Type B pancreatic cell (in vitro differentiated cells): ENCODE measurements around the gene TM4SF4. TPM values are rescaled to one million over a fixed set of nuclear protein-coding genes. Genes with fewer than 3 reads are reported as not detected.

ENCODE experiments used
- DNase-seq: peaks from one replicate; pipeline ENCODE4 v3.0.0; 2021; ENCODE audit warnings: mixed read lengths; ENCODE audit not compliant: unreplicated experiment; ENCODE audit errors: extremely low spot score
- H3K27ac Mint-ChIP-seq: 2 replicates; pipeline ENCODE4 v1.8.0; 2021; ENCODE audit warnings: mild to moderate bottlenecking, mixed read lengths
- H3K27me3 Mint-ChIP-seq: 2 replicates; pipeline ENCODE4 v1.8.0; 2021; ENCODE audit warnings: mixed read lengths
- H3K36me3 Mint-ChIP-seq: 2 replicates; pipeline ENCODE4 v1.8.0; 2021; ENCODE audit warnings: mixed read lengths
- H3K4me1 Mint-ChIP-seq: one replicate; pipeline ENCODE4 v1.8.0; 2021; ENCODE audit warnings: mixed read lengths; ENCODE audit not compliant: unreplicated experiment
- H3K4me3 Mint-ChIP-seq: 2 replicates; pipeline ENCODE4 v1.8.0; 2021; ENCODE audit warnings: mild to moderate bottlenecking, mixed read lengths
- H3K9me3 Mint-ChIP-seq: 2 replicates; pipeline ENCODE4 v1.8.0; 2021; ENCODE audit warnings: mixed read lengths
- total RNA-seq: library from RNA; stranded (reverse); gene quantifications from 2 replicates; pipeline ENCODE4 v1.2.1, GENCODE V29; 2021; ENCODE audit warnings: low replicate concordance
- TF ChIP-seq, protein P1 (sequence below): fragments of 200-600 bp; sonication (generic); conservative IDR thresholded peaks from 2 replicates; pipeline ENCODE4 v1.5.0; 2021; ENCODE audit warnings: antibody characterized with exemption, mild to moderate bottlenecking

TM4SF4 gene
- total RNA-seq, 1 donor from 2014 or later: 18.1 TPM

DNA sequence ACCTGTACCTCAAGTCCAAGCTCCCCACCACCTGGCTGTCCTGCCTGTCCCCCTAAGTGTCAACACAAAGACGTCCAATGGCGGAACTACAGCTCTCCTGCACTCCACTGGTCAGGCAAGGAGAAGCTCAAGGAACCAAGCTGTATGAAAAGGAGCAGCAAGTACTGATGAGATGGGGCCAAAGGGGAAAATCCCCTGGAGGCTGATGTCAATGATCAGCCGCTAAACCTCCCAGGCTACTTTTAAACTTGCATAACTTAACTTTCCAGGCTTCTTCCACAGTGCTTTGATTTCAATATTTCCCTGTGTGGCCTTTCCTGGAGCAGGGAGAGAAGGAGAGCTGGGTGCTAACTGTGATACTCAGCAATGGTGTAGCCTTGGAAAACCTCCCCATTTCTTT lies 35.0 kb downstream of the TM4SF4 start:
- DNase-seq: no peak
- Mint-ChIP-seq H3K4me1 (peaks cover 35% of the 10 kb centered on the region), H3K27ac (no peak overlapping the region), H3K4me3 (no peak overlapping the region), H3K9me3 (no peaks in the 10 kb centered on the region), H3K27me3 (no peaks in the 10 kb centered on the region), H3K36me3 (no peaks in the 10 kb centered on the region)
- TF ChIP-seq, protein P1, sequence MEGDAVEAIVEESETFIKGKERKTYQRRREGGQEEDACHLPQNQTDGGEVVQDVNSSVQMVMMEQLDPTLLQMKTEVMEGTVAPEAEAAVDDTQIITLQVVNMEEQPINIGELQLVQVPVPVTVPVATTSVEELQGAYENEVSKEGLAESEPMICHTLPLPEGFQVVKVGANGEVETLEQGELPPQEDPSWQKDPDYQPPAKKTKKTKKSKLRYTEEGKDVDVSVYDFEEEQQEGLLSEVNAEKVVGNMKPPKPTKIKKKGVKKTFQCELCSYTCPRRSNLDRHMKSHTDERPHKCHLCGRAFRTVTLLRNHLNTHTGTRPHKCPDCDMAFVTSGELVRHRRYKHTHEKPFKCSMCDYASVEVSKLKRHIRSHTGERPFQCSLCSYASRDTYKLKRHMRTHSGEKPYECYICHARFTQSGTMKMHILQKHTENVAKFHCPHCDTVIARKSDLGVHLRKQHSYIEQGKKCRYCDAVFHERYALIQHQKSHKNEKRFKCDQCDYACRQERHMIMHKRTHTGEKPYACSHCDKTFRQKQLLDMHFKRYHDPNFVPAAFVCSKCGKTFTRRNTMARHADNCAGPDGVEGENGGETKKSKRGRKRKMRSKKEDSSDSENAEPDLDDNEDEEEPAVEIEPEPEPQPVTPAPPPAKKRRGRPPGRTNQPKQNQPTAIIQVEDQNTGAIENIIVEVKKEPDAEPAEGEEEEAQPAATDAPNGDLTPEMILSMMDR: no peak

DNA sequence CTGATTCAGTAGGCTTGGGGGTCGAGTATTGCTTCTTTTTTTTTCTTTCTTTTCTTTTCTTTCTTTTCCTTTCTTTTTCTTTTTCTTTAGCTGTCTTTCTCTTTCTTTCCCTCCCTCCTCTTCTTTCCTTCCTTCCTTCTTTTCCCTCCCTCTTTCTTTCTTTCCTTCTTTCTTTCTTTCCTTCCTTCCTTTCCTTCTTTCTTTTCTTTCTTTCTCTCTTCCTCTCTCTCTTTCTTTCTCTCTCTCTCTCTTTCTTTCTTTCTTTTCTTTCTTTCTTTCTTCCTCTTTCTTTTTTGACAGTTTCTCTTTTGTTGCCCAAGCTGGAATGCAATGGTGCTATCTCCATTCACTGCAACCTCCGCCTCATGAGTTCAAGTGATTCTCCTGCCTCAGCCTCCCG lies 36.0 kb downstream of the TM4SF4 start:
- DNase-seq: no peak
- H3K4me1 Mint-ChIP-seq: peaks cover 29% of the 10 kb centered on the region
- no peak overlapping the region for H3K4me3 Mint-ChIP-seq
- no peaks in the 10 kb centered on the region for H3K27me3 Mint-ChIP-seq
- H3K9me3 Mint-ChIP-seq: no peaks in the 10 kb centered on the region
- H3K36me3 Mint-ChIP-seq: no peaks in the 10 kb centered on the region
- TF ChIP-seq, protein P1: no peak
- no peak overlapping the region for H3K27ac Mint-ChIP-seq

DNA sequence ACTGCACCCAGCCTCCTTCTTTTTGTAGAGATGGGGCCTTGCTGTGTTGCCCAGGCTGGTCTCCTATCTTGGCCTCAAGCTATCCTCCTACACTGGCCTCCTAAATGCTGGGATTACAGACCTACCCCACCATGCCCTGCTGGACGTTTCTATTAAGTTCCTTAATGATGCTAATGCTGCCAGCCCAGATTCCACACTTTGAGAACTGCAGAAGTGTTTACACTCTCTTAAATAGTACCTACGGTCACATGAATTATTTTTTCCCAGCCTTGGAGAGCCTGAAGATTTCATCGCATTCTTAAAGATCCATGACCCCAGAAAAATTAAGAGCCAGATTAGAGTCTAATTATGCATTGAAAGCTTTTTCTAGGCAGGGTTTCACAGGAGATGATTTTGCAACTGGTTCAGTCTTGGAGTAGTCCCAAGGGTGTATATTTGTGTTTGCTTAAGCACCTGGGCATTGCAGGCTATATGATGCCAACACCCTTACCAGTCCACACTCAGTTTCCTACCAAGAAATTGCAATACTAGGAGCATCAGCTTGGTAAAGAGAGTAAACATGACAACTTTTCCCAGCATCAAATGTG lies 36.6 kb downstream of the TM4SF4 start:
- Mint-ChIP-seq H3K27me3 (no peaks in the 10 kb centered on the region), H3K27ac (no peak overlapping the region), H3K4me1 (peaks cover 29% of the 10 kb centered on the region), H3K9me3 (no peaks in the 10 kb centered on the region), H3K36me3 (no peaks in the 10 kb centered on the region), H3K4me3 (no peak overlapping the region)
- TF ChIP-seq, protein P1: no peak
- DNase-seq: no peak

GRCh38 chr3:149512073-149512782 lies 37.7 kb downstream of the TM4SF4 start:
- H3K4me1 Mint-ChIP-seq: peaks cover 20% of the 10 kb centered on the region

DNA sequence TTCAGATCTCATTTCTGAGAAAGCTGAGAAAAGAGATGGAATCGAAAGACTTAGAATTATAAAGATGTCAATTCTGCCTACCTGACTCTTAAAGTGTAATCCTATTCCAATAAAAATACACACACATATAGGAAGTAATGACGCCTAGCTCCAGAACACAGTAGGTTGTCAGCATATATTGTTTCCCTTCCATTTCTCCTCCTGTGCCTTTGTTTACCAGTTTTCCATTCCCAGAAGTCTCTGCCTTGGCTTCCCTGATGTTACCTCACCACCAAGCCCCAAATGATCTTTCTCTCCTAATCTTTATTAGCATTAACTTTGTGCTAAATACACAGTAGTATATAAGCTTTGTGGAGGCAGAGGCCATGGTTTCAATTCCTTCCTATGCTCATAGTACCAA lies 40.0 kb downstream of the TM4SF4 start:
- no peak for DNase-seq
- H3K4me1 Mint-ChIP-seq: peaks cover 8% of the 10 kb centered on the region
- H3K27ac Mint-ChIP-seq: no peak overlapping the region
- no peaks in the 10 kb centered on the region for H3K9me3 Mint-ChIP-seq
- H3K27me3 Mint-ChIP-seq: no peaks in the 10 kb centered on the region
- no peaks in the 10 kb centered on the region for H3K36me3 Mint-ChIP-seq
- TF ChIP-seq, protein P1: no peak
- no peak overlapping the region for H3K4me3 Mint-ChIP-seq

More at GRCh38 chr3:149512073-149512782, 37.7 kb downstream of the TM4SF4 start:
- Mint-ChIP-seq H3K36me3 (no peaks in the 10 kb centered on the region), H3K9me3 (no peaks in the 10 kb centered on the region), H3K27ac (peak overlapping the region; percentile 33), H3K4me3 (peak overlapping the region; percentile 37), H3K27me3 (no peaks in the 10 kb centered on the region)
- DNase-seq: no peak
- TF ChIP-seq, protein P1: peak; percentile 90
